Erythroblast (primary cell): ENCODE measurements around the gene SYNPO2L.

Experiments used
- DNase-seq, 2 experiments: peaks; one replicate each; lab custom pipeline; 2025; lab: John Stamatoyannopoulos, UW
- GATA1 ChIP-seq: IDR thresholded peaks from 2 replicates; pipeline ENCODE4 v1.6.1; 2011; ENCODE audit warnings: low read depth, mild to moderate bottlenecking, control low read depth, low read length, moderate library complexity
- POLR2A ChIP-seq: IDR thresholded peaks from 2 replicates; pipeline ENCODE4 v1.6.1; 2011; ENCODE audit warnings: mild to moderate bottlenecking, low read length

Gene SYNPO2L

GRCh38 chr10:73614720-73615119, 41.1 kb downstream of the SYNPO2L start:
- no peak for DNase-seq
- no peak for TF ChIP-seq POLR2A
- TF ChIP-seq GATA1, result no peak

- no peak for TF ChIP-seq POLR2A
- TF ChIP-seq GATA1, result no peak
- DNase-seq, result no peak
These were observed 46.7 kb downstream of the SYNPO2L start for GRCh38 chr10:73609116-73609515.

GRCh38 chr10:73601486-73601921, 54.3 kb downstream of the SYNPO2L start:
- no peak for TF ChIP-seq POLR2A
- no peak for TF ChIP-seq GATA1
- DNase-seq, result no peak

- DNase-seq, result no peak
- TF ChIP-seq GATA1 (no peak), POLR2A (no peak)
These were observed 58.5 kb downstream of the SYNPO2L start for GRCh38 chr10:73597346-73597745.
